Adrenal gland (tissue), 12 donors: ENCODE measurements around the gene GABPB2. TPM values are rescaled to one million over a fixed set of nuclear protein-coding genes. Genes with fewer than 3 reads are reported as not detected.
A peak's percentile ranks its signal among the peaks of the same experiment; 100 is the strongest.

Source experiments
- DNase-seq, 7 donors: peaks; one replicate each; pipeline ENCODE4 v3.0.0-alpha.2; 2019 to 2020
- H3K27ac ChIP-seq, 5 donors: fragments of 200-600 bp; sonication (generic) in 4 of 5; 1 replicate in 3 of 5; 2 replicates in 2 of 5; pipeline versions ENCODE4 v1.5.1 to v1.8.0; 2016 to 2020; ENCODE audit warnings: mild to moderate bottlenecking in 1 of 5
- H3K27me3 ChIP-seq: fragments of 200-600 bp; 2 replicates; pipeline ENCODE4 v1.8.0; 2021
- H3K36me3 ChIP-seq, 2 donors: fragments of 200-600 bp; replicated peaks in 1 of 2; 1 replicate in 1 of 2; 2 replicates in 1 of 2; pipeline versions ENCODE4 v1.5.1 to v1.8.0; 2018 to 2022
- H3K4me1 ChIP-seq, 2 donors: fragments of 200-600 bp; replicated peaks in 1 of 2; 1 replicate in 1 of 2; 2 replicates in 1 of 2; pipeline versions ENCODE4 v1.5.1 to v1.8.0; 2018 to 2021
- H3K4me3 ChIP-seq, 4 donors: fragments of 200-600 bp; sonication (generic) in 3 of 4; one replicate each; pipeline ENCODE4 v1.5.1; 2016 to 2018
- H3K9me3 ChIP-seq, 3 donors: fragments of 200-600 bp; sonication (generic) in 1 of 3; replicated peaks in 1 of 3; 1 replicate in 2 of 3; 2 replicates in 1 of 3; pipeline versions ENCODE4 v1.5.1 to v1.8.0; 2016 to 2021
- CTCF ChIP-seq, 6 experiments: fragments of 450-650 bp in 4 of 6; fragments of 200-600 bp in 2 of 6; sonication (generic) in 1 of 6; IDR thresholded peaks; 1 replicate in 5 of 6; 2 replicates in 1 of 6; pipeline versions ENCODE4 v1.5.1 to v1.8.0; 2016 to 2021; ENCODE audit warnings: antibody characterized with exemption in 6 of 6, mild to moderate bottlenecking in 2 of 6, moderate library complexity in 1 of 6
- POLR2A ChIP-seq, 2 donors: fragments of 450-650 bp; IDR thresholded peaks; one replicate each; pipeline ENCODE4 v1.6.1; 2017; ENCODE audit warnings: antibody characterized with exemption in 2 of 2, mild to moderate bottlenecking in 2 of 2, moderate library complexity in 1 of 2
- WGBS, 4 donors: extraction: QIAGEN DNeasy Blood & Tissue Kit in 2 of 4; methylation state at CpG; one replicate each; pipeline versions ENCODE4 v1.1.5 to v1.1.7; 2013 to 2017; 5-methylcytosine and 5-hydroxymethylcytosine counted together
- intact Hi-C, 2 donors: fragments of 100-400 bp; cut with DNase I; formaldehyde crosslinking; loops; one replicate each; pipeline versions ENCODE4 v1.14.1 to v1.15.0; 2022 to 2023
- polyA plus RNA-seq, 3 donors: library from polyadenylated mRNA; stranded (reverse); fragments of 200-250 nt in 2 of 3; fragments of 350-450 nt in 1 of 3; fragmentation: Illumina TruSeq in 1 of 3; extraction: RNeasy Lipid Tissue Mini Kit (QIAGEN cat#74804) in 1 of 3; gene quantifications; one replicate each; pipeline ENCODE4 v1.2.3, GENCODE V29; 2013 to 2014
- total RNA-seq, 9 donors: library from RNA; depleted of rRNA in 4 of 9; stranded (reverse); fragments of >200 nt in 4 of 9; fragments of 120-200 nt in 1 of 9; fragmentation: NEBNext Ultra II Directional in 1 of 9; extraction: Animal tissue kit (Norgen Biotek cat#: 25700) in 1 of 9; gene quantifications; one replicate each; pipeline versions ENCODE4 v1.1.0 to v1.2.4, GENCODE V29; 2013 to 2023
- donor health status: healthy with polysubstance abuse.
- donor health status: Bipolar disorder and iron deficiency.
- donor health status: DM: yes; HTN: yes; CAD: no.
- donor health status: DM: no; HTN: no; CAD: no.
- donor health status: DM: no; HTN: no; CAD: no.
- donor health status: DM: yes; HTN: yes; CAD: no.

GABPB2 gene
- total and polyA plus RNA-seq, 12 donors: 8.3 to 37.1 (median 12.0) TPM

- Histone ChIP-seq H3K9me3 (no peaks in the 10 kb centered on the region), H3K36me3 (no peaks in the 10 kb centered on the region), H3K4me1 (peaks cover 7 to 9% of the 10 kb centered on the region in 2 donors), H3K27me3 (no peaks in the 10 kb centered on the region), H3K4me3 (no peak overlapping the region), H3K27ac (no peak overlapping the region)
- WGBS, 4 donors: 88 to 95% (median 94%) methylated on average over 11 to 12 of the region's 12 CpGs
- peak in 1 of 7 donors; percentile 24 for DNase-seq
- intact Hi-C loops: no loop called here
- TF ChIP-seq POLR2A (IDR thresholded peaks at IDR 0.05): no peak
- no peak for TF ChIP-seq CTCF (IDR thresholded peaks at IDR 0.05)
Observed at GRCh38 chr1:151135433-151136385, 65.1 kb downstream of the GABPB2 start.

- no peak overlapping the region for H3K4me3 ChIP-seq
- H3K9me3 ChIP-seq: no peaks in the 10 kb centered on the region
- no peak overlapping the region for H3K27ac ChIP-seq
- DNase-seq: peak in 1 of 7 donors; percentile 27
- TF ChIP-seq CTCF (IDR thresholded peaks at IDR 0.05): no peak
- no peak for TF ChIP-seq POLR2A (IDR thresholded peaks at IDR 0.05)
- 94 to 95% (median 95%) methylated on average over 7 of the region's 7 CpGs for WGBS, 4 donors
- intact Hi-C loops: no loop called here
- no peaks in the 10 kb centered on the region for H3K27me3 ChIP-seq
- no peaks in the 10 kb centered on the region for H3K36me3 ChIP-seq
- H3K4me1 ChIP-seq: peaks cover 2 to 4% of the 10 kb centered on the region in 2 donors
Observed at GRCh38 chr1:151137789-151138188, 67.2 kb downstream of the GABPB2 start.

GRCh38 chr1:151142411-151143056, 72.0 kb downstream of the GABPB2 start:
- WGBS, 4 donors: 70 to 86% (median 79%) methylated on average over 4 to 5 of the region's 5 CpGs
- no peak overlapping the region for H3K4me3 ChIP-seq
- H3K36me3 ChIP-seq: no peaks in the 10 kb centered on the region
- H3K27ac ChIP-seq: no peak overlapping the region
- DNase-seq: peak in 1 of 7 donors; percentile 15
- no peak for TF ChIP-seq POLR2A (IDR thresholded peaks at IDR 0.05)
- TF ChIP-seq CTCF (IDR thresholded peaks at IDR 0.05): no peak
- no peaks in the 10 kb centered on the region for H3K27me3 ChIP-seq
- intact Hi-C loops: no loop called here
- H3K4me1 ChIP-seq: peaks cover 0 to 19% of the 10 kb centered on the region in 2 donors
- H3K9me3 ChIP-seq: no peaks in the 10 kb centered on the region

- DNase-seq: peak in 1 of 7 donors; percentile 46
- no peaks in the 10 kb centered on the region for H3K36me3 ChIP-seq
- TF ChIP-seq POLR2A (IDR thresholded peaks at IDR 0.05): no peak
- no peak for TF ChIP-seq CTCF (IDR thresholded peaks at IDR 0.05)
- H3K27ac ChIP-seq: no peak overlapping the region
- intact Hi-C loops: no loop called here
- H3K27me3 ChIP-seq: no peaks in the 10 kb centered on the region
- 68 to 83% (median 79%) methylated on average over 4 to 7 of the region's 7 CpGs for WGBS, 4 donors
- no peak overlapping the region for H3K4me3 ChIP-seq
- peaks cover 0 to 21% of the 10 kb centered on the region in 2 donors for H3K4me1 ChIP-seq
- no peaks in the 10 kb centered on the region for H3K9me3 ChIP-seq
Observed at GRCh38 chr1:151143057-151143435, 72.5 kb downstream of the GABPB2 start.
